ENCODE data around the gene ZAP70.

- TF ChIP-seq CTCF (conservative IDR thresholded peaks at IDR 0.05) (no peak), EZH2 (IDR thresholded peaks at IDR 0.05; ENCODE audit: low read depth) (no peak)
Observed at GRCh38 chr2:97747285-97747684, 33.9 kb downstream of the ZAP70 start.
